Measurements from ENCODE around the gene GRK7.

GRK7 gene

DNA sequence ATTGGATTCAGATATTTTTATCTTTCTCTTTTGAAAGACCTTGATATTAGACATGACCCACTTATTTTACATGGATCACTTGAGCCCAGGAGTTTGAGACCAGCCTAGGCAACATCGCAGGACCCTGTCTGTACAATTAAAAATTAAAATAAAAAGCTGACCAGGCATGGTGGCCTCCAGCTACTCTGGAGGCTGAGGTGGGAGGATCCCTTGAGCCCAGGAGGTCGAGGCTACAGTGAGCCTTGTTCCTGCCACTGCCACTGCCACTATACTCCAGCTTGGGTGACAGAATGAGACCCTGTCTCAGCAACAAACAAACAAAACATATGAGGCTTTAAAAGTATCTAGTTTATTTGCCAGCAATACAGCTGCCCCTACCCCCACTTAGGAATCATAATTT, 23.5 kb upstream of the GRK7 start:
- H3K36me3 ChIP-seq (ENCODE audit: insufficient read depth), result 0 out of 2 replicates have a peak, but pooled peaks cover 4% of the 10 kb centered on the region
- H3K4me2 ChIP-seq, result peak overlapping the region; percentile 75
- peak overlapping the region; percentile 93; the same call in 1 of the 2 replicates for H3K9ac ChIP-seq
- TF ChIP-seq, protein P1, sequence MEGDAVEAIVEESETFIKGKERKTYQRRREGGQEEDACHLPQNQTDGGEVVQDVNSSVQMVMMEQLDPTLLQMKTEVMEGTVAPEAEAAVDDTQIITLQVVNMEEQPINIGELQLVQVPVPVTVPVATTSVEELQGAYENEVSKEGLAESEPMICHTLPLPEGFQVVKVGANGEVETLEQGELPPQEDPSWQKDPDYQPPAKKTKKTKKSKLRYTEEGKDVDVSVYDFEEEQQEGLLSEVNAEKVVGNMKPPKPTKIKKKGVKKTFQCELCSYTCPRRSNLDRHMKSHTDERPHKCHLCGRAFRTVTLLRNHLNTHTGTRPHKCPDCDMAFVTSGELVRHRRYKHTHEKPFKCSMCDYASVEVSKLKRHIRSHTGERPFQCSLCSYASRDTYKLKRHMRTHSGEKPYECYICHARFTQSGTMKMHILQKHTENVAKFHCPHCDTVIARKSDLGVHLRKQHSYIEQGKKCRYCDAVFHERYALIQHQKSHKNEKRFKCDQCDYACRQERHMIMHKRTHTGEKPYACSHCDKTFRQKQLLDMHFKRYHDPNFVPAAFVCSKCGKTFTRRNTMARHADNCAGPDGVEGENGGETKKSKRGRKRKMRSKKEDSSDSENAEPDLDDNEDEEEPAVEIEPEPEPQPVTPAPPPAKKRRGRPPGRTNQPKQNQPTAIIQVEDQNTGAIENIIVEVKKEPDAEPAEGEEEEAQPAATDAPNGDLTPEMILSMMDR (conservative IDR thresholded peaks at IDR 0.05; ENCODE audit: low read depth, low read length), result no peak
- peaks cover 61% of the 10 kb centered on the region for H3K79me2 ChIP-seq (ENCODE audit: insufficient read depth, low read depth)
- H4K20me1 ChIP-seq (ENCODE audit: insufficient read depth), result no peaks in the 10 kb centered on the region; the same call in 1 of the 2 replicates
- no peaks in the 10 kb centered on the region for H3K27me3 ChIP-seq (ENCODE audit: insufficient read depth, low read depth)
- H2AFZ ChIP-seq (ENCODE audit: low read depth), result no peak overlapping the region
- no peak overlapping the region for H3K4me3 ChIP-seq (IDR thresholded peaks at IDR 0.05; ENCODE audit: insufficient read depth, low read depth, low read length)
- peaks cover 29% of the 10 kb centered on the region for H3K4me1 ChIP-seq (ENCODE audit: low read depth, poor library complexity, severe bottlenecking)
- no peak overlapping the region for H3K27ac ChIP-seq

DNA sequence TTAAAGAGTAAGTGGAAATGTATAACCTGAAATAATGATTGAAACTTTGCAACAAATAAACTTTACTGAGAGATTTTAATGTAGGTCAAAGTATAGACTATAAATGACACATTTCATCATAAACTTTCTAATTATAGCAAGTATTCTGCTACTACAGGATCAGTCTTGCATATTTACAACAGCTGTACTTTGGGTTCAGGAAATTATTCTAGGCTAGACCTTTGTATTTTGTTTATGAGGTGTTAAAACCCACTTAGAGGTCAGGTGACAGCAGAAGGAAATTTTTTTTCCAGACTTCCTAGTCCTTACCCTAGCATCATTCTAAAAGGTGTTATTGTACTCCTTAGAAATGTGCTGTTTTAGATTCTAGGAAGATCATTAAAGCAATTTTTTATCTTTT, 22.9 kb upstream of the GRK7 start:
- Histone ChIP-seq H3K9ac (no peak overlapping the region), H4K20me1 (ENCODE audit: insufficient read depth) (no peaks in the 10 kb centered on the region; the same call in 1 of the 2 replicates), H3K27me3 (ENCODE audit: insufficient read depth, low read depth) (no peaks in the 10 kb centered on the region), H3K4me3 (IDR thresholded peaks at IDR 0.05; ENCODE audit: insufficient read depth, low read depth, low read length) (no peak overlapping the region), H2AFZ (ENCODE audit: low read depth) (no peak overlapping the region), H3K27ac (no peak overlapping the region), H3K4me2 (peak overlapping the region; percentile 75), H3K36me3 (ENCODE audit: insufficient read depth) (peaks cover 6% of the 10 kb centered on the region; the same call in 1 of the 2 replicates), H3K4me1 (ENCODE audit: low read depth, poor library complexity, severe bottlenecking) (peaks cover 29% of the 10 kb centered on the region), H3K79me2 (ENCODE audit: insufficient read depth, low read depth) (peaks cover 61% of the 10 kb centered on the region)
- TF ChIP-seq, protein P1 (conservative IDR thresholded peaks at IDR 0.05; ENCODE audit: low read depth, low read length), result no peak

DNA sequence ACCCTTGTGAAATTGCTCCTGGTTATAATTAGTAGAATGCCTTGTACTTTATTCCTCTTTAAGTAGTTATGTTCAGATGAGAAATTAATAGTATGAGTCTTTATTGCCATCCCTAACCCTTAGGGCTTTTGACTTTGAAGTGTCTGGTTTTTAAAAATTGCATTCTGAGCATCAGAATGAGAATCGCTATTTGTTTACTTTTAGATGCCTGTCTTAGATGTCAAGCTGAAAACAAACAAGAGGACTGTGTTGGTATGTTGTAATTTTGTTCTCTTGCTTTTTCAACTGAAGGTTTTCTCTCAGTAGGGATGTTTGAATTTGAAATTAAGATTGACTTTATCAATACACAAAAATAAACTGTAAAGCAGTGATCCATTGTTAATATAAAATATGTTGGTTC, 19.9 kb upstream of the GRK7 start:
- H3K4me2 ChIP-seq, result no peak overlapping the region
- no peak overlapping the region for H3K9ac ChIP-seq

DNA sequence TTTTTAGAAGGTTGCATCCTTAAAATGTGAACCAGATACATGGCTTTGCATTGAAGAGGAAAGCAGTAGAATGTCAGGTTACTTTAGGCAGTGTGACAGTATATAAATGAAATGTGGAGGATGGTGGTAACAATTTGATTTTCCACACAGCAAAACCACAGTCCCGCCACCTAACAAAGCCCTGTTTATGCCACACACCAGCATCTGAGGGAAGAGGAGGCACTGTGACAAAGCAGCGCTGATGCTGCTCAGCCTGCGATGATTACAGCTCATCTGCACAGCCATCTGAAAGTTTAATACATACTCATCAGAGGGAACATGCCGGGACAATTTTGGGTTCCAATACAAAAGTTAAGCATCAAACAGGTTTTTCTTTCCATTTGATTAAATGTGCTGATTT, 16.2 kb upstream of the GRK7 start:
- peaks cover 5% of the 10 kb centered on the region for H3K4me1 ChIP-seq (ENCODE audit: low read depth, poor library complexity, severe bottlenecking)
- H3K79me2 ChIP-seq (ENCODE audit: insufficient read depth, low read depth), result peaks cover 24% of the 10 kb centered on the region
- no peak overlapping the region for H3K9ac ChIP-seq
- TF ChIP-seq, protein P1 (conservative IDR thresholded peaks at IDR 0.05; ENCODE audit: low read depth, low read length), result no peak
- no peaks in the 10 kb centered on the region for H3K27me3 ChIP-seq (ENCODE audit: insufficient read depth, low read depth)
- H3K4me2 ChIP-seq, result no peak overlapping the region
- no peak overlapping the region for H3K4me3 ChIP-seq (IDR thresholded peaks at IDR 0.05; ENCODE audit: insufficient read depth, low read depth, low read length)
- no peaks in the 10 kb centered on the region; the same call in 1 of the 2 replicates for H4K20me1 ChIP-seq (ENCODE audit: insufficient read depth)
- H2AFZ ChIP-seq (ENCODE audit: low read depth), result no peak overlapping the region
- peaks cover 14% of the 10 kb centered on the region; the same call in 1 of the 2 replicates for H3K36me3 ChIP-seq (ENCODE audit: insufficient read depth)
- H3K27ac ChIP-seq, result no peak overlapping the region

More for the DNA sequence above, 19.9 kb upstream of the GRK7 start:
- TF ChIP-seq, protein P1 (conservative IDR thresholded peaks at IDR 0.05; ENCODE audit: low read depth, low read length), result no peak
- Histone ChIP-seq H3K27ac (no peak overlapping the region), H3K36me3 (ENCODE audit: insufficient read depth) (peaks cover 14% of the 10 kb centered on the region; the same call in 1 of the 2 replicates), H4K20me1 (ENCODE audit: insufficient read depth) (no peaks in the 10 kb centered on the region; the same call in 1 of the 2 replicates), H3K27me3 (ENCODE audit: insufficient read depth, low read depth) (no peaks in the 10 kb centered on the region), H3K4me3 (IDR thresholded peaks at IDR 0.05; ENCODE audit: insufficient read depth, low read depth, low read length) (no peak overlapping the region), H2AFZ (ENCODE audit: low read depth) (no peak overlapping the region), H3K79me2 (ENCODE audit: insufficient read depth, low read depth) (peaks cover 61% of the 10 kb centered on the region), H3K4me1 (ENCODE audit: low read depth, poor library complexity, severe bottlenecking) (peaks cover 29% of the 10 kb centered on the region)
